ENCODE measurements around the gene PEX7. TPM values are rescaled to one million over a fixed set of nuclear protein-coding genes. Genes with fewer than 3 reads are reported as not detected.
"Not testable (repeated sequence)": the region's sequence is repeated elsewhere in the genome, so short reads cannot be mapped to it uniquely, and the experiment has no call there.

The PEX7 gene
- total and polyA plus RNA-seq, 8 donors: 2.7 to 38.5 (median 14.6) TPM; not detected in 1

DNA sequence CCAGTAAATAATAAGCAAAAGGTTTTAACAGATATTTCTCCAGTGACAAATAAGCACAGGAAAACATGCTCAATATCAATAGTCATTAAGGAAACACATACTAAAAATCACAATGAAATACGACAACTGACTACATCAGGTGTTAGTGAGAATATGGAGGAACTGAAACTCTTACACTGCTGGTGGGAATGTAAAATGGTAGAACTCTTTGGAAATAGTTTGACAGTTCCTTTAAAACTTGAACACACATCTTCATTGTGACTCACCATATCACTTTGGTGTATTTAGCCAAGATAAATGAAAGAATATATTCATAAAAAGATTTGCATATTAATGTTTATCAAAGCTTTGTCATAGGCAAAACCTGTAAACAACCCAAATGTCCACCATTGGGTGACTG, 18.8 kb upstream of the PEX7 start:
- Histone ChIP-seq H3K4me1 (no peaks in the 10 kb centered on the region), H3K27me3 (no peaks in the 10 kb centered on the region), H3K36me3 (no peaks in the 10 kb centered on the region), H3K9me3 (no peaks in the 10 kb centered on the region), H3K27ac (no peak overlapping the region), H3K4me3 (no peak overlapping the region)
- TF ChIP-seq, protein P1, sequence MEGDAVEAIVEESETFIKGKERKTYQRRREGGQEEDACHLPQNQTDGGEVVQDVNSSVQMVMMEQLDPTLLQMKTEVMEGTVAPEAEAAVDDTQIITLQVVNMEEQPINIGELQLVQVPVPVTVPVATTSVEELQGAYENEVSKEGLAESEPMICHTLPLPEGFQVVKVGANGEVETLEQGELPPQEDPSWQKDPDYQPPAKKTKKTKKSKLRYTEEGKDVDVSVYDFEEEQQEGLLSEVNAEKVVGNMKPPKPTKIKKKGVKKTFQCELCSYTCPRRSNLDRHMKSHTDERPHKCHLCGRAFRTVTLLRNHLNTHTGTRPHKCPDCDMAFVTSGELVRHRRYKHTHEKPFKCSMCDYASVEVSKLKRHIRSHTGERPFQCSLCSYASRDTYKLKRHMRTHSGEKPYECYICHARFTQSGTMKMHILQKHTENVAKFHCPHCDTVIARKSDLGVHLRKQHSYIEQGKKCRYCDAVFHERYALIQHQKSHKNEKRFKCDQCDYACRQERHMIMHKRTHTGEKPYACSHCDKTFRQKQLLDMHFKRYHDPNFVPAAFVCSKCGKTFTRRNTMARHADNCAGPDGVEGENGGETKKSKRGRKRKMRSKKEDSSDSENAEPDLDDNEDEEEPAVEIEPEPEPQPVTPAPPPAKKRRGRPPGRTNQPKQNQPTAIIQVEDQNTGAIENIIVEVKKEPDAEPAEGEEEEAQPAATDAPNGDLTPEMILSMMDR (IDR thresholded peaks at IDR 0.05): no peak
- TF ChIP-seq POLR2A (IDR thresholded peaks at IDR 0.05) (no peak), POLR2AphosphoS5 (IDR thresholded peaks at IDR 0.05) (no peak), EP300 (IDR thresholded peaks at IDR 0.05) (no peak)
- 87 to 93% (median 88%) methylated on average over 1 of the region's 1 CpG for WGBS, 5 donors
- no peak for DNase-seq
- intact Hi-C loops (cut with DNase I; ENCODE audit: low total_unique reads): no loop called here

DNA sequence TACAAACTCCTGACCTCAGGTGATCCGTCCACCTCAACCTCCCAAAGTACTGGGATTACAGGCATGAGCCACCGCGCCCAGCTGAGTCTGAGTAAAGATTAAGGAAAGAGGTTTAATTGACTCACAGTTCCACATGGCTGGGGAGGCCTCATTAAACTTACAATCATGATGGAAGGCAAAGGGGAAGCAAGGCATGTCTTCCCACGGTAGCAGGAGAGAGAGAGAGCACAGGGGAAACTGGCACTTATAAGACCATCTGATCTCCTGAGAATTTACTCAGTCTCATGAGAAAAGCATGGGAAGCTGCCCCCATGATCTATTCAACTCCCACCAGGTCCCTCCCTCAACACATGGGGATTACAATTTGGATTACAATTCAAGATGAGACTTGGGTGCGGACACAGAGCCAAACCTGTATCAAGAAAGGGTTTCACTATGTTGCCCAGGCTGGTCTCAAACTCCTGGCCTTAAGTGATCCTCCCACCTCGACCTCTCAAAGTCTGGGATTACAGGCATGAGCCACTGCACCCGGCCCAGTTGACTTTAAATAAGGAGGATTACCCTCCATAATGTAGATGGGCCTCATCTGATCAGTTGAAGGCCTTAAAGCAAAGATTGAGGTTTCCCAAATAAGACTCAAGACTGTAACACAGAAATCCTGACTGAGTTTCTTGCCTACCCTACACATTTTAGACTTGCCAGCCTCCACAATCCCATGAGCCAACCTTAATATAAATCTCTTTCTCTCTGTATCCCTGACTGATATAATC, 13.1 kb upstream of the PEX7 start:
- Histone ChIP-seq H3K27ac (no peak overlapping the region), H3K9me3 (no peaks in the 10 kb centered on the region), H3K4me1 (no peaks in the 10 kb centered on the region), H3K27me3 (no peaks in the 10 kb centered on the region), H3K4me3 (no peak overlapping the region), H3K36me3 (no peaks in the 10 kb centered on the region)
- intact Hi-C loops (cut with DNase I; ENCODE audit: low total_unique reads): no loop called here
- TF ChIP-seq POLR2AphosphoS5 (IDR thresholded peaks at IDR 0.05) (no peak), POLR2A (IDR thresholded peaks at IDR 0.05) (no peak), EP300 (IDR thresholded peaks at IDR 0.05) (no peak)
- TF ChIP-seq, protein P1 (IDR thresholded peaks at IDR 0.05): no peak
- no peak for DNase-seq
- 87 to 94% (median 90%) methylated on average over 7 of the region's 7 CpGs for WGBS, 5 donors

DNA sequence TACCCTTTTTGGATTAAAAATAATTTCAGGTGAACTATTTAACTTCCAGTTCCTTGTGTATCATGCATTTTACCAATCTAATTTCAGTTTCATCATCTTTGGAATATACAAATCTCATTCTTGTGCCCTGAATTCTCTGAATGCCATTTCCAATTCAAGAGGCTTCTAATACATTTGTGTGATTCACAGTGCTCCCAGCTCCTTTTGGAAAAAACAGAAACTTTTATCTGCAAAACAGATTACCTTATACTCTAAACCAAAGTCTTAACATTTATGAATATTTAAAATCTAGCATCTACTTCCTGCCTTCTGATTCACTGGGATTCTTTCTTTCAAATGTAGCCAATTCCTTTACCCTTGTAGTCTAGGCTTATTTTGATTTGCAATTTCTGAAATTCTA, 11.1 kb upstream of the PEX7 start:
- DNase-seq: no peak
- Histone ChIP-seq H3K4me3 (no peak overlapping the region), H3K4me1 (no peaks in the 10 kb centered on the region), H3K27ac (no peak overlapping the region), H3K36me3 (no peaks in the 10 kb centered on the region), H3K9me3 (no peaks in the 10 kb centered on the region), H3K27me3 (no peaks in the 10 kb centered on the region)
- TF ChIP-seq, protein P1 (IDR thresholded peaks at IDR 0.05): no peak
- TF ChIP-seq POLR2AphosphoS5 (IDR thresholded peaks at IDR 0.05) (no peak), POLR2A (IDR thresholded peaks at IDR 0.05) (no peak), EP300 (IDR thresholded peaks at IDR 0.05) (no peak)
- intact Hi-C loops (cut with DNase I; ENCODE audit: low total_unique reads): no loop called here

DNA sequence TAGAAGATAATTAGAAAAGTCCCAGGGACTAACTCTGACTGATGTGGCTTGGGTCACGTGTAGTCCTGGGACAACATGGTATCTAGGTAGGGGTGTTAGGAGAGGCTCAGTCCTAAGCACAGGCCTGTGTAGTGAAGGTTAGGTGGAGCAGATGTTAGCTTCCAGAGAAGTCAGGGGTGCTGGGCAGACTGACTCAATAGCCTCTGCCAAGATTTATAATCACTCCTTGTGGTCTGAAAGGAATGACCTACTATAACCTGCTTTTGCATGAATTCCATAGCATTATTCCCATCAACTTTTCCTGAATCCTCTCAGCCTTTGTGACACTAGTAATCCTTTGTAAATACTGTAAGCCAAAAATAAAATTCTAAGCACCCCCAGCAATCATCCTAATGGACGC, 10.2 kb upstream of the PEX7 start:
- Histone ChIP-seq H3K27me3 (no peaks in the 10 kb centered on the region), H3K36me3 (no peaks in the 10 kb centered on the region), H3K4me1 (no peaks in the 10 kb centered on the region), H3K9me3 (no peaks in the 10 kb centered on the region), H3K27ac (peak overlapping the region in 3 of 5 donors; percentile 1 to 32 (median 11)), H3K4me3 (no peak overlapping the region)
- no peak for DNase-seq
- WGBS, 5 donors: 71 to 86% (median 74%) methylated on average over 2 of the region's 2 CpGs
- no peak for TF ChIP-seq POLR2AphosphoS5 (IDR thresholded peaks at IDR 0.05)
- no peak for TF ChIP-seq EP300 (IDR thresholded peaks at IDR 0.05)
- TF ChIP-seq, protein P1 (IDR thresholded peaks at IDR 0.05): no peak
- no peak for TF ChIP-seq POLR2A (IDR thresholded peaks at IDR 0.05)
- intact Hi-C loops (cut with DNase I; ENCODE audit: low total_unique reads): no loop called here

DNA sequence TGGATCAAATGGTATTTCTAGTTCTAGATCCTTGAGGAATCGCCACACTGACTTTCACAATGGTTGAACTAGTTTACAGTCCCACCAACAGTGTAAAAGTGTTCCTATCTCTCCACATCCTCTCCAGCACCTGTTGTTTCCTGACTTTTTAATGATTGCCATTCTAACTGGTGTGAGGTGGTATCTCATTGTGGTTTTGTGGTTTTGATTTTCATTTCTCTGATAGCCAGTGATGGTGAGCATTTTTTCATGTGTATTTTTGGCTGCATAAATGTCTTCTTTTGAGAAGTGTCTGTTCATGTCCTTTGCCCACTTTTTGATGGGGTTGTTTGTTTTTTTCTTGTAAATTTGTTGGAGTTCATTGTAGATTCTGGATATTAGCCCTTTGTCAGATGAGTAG, 6.8 kb upstream of the PEX7 start:
- H3K9me3 ChIP-seq; DNase-seq; H3K27me3 ChIP-seq; H3K27ac ChIP-seq; intact Hi-C loops (cut with DNase I; ENCODE audit: low total_unique reads); H3K4me3 ChIP-seq; H3K4me1 ChIP-seq; H3K36me3 ChIP-seq: not testable (repeated sequence)
- WGBS, 5 donors: 64 to 100% (median 89%) methylated on average over 1 of the region's 1 CpG

Data from stomach (tissue), 9 donors.